HepG2 (cell line): ENCODE data around the gene RGS1. TPM values are rescaled to one million over a fixed set of nuclear protein-coding genes. Genes with fewer than 3 reads are reported as not detected.

ENCODE experiments used
- ATAC-seq: fragments of 200-7000 bp; cut with Tn5 transposase; 3 replicates; pipeline ENCODE4 v1.9.1; 2020; ENCODE audit warnings: mild to moderate bottlenecking, moderate library complexity
- BruUV-seq: library from RNA; stranded (reverse); fragments of 400-500 nt; replicated peaks from 2 replicates; lab custom pipeline; 2021; lab: Mats Ljungman, UMichigan
- CTCF ChIA-PET: fragments of 300-600 bp; formaldehyde crosslinking; extraction: SDS; loops from one replicate; lab custom pipeline; 2021; ENCODE audit warnings: low total read pairs, inconsistent platforms, low intra/inter-chr PET ratio; lab: Yijun Ruan, JAX
- POLR2A ChIA-PET: fragments of 350-600 bp; sonication (Branson Sonifier 250); formaldehyde crosslinking; loops from one replicate; lab custom pipeline; 2020; ENCODE audit warnings: antibody characterized with exemption, inconsistent platforms; lab: Yijun Ruan, JAX
- DNase-seq: peaks from one replicate; pipeline ENCODE4 v3.0.0-alpha.2; 2015; ENCODE audit warnings: low spot score
- FAIRE-seq: peaks from 3 replicates; lab custom pipeline; 2011; peaks lifted over from hg19 to GRCh38; lab: Jason Lieb, UNC
- H2AFZ ChIP-seq: one replicate; pipeline ENCODE4 v1.6.1; 2011; ENCODE audit warnings: low read length, inconsistent platforms
- H3K27ac ChIP-seq: fragments of 300-600 bp; 3 replicates; pipeline ENCODE4 v1.8.0; 2011; ENCODE audit warnings: mixed run types, mild to moderate bottlenecking, mixed read lengths, low read length, inconsistent platforms; ENCODE audit not compliant: insufficient read depth; ENCODE audit errors: extremely low read length
- H3K27me3 ChIP-seq, 2 experiments: fragments of 200-600 bp in 1 of 2; 2 replicates in 1 of 2; 3 replicates in 1 of 2; pipeline versions ENCODE4 v1.6.0 to v1.8.0; 2011; ENCODE audit warnings: low read length in 2 of 2, mild to moderate bottlenecking in 2 of 2, moderate library complexity in 2 of 2, inconsistent platforms in 1 of 2; ENCODE audit not compliant: insufficient read depth in 2 of 2, control insufficient read depth in 1 of 2
- H3K36me3 ChIP-seq, 2 experiments: fragments of 200-600 bp in 1 of 2; replicated peaks in 1 of 2; 2 replicates in 1 of 2; 3 replicates in 1 of 2; pipeline versions ENCODE4 v1.5.1 to v1.8.0; 2011; ENCODE audit warnings: low read length in 2 of 2, inconsistent platforms in 1 of 2; ENCODE audit not compliant: insufficient read depth in 2 of 2, control insufficient read depth in 1 of 2
- H3K4me1 ChIP-seq: 2 replicates; pipeline ENCODE4 v1.5.1; 2012; ENCODE audit warnings: low read length, inconsistent platforms; ENCODE audit not compliant: insufficient read depth
- H3K4me2 ChIP-seq: 2 replicates; pipeline ENCODE4 v1.6.0; 2011; ENCODE audit warnings: low read depth, low read length, inconsistent platforms
- H3K4me3 ChIP-seq, 3 experiments: fragments of 200-600 bp in 1 of 3; sonication (generic), shearing (Covaris generic) in 1 of 3; replicated peaks in 1 of 3; 2 replicates each; pipeline ENCODE4 v1.5.1; 2011 to 2016; ENCODE audit warnings: low read length in 3 of 3, inconsistent platforms in 2 of 3, low read depth in 2 of 3, mild to moderate bottlenecking in 2 of 3, control low read depth in 1 of 3, mixed read lengths in 1 of 3; ENCODE audit not compliant: insufficient read depth in 1 of 3
- H3K79me2 ChIP-seq: one replicate; pipeline ENCODE4 v1.6.1; 2011; ENCODE audit warnings: low read length, inconsistent platforms; ENCODE audit not compliant: insufficient read depth
- H3K9ac ChIP-seq: 2 replicates; pipeline ENCODE4 v1.6.0; 2011; ENCODE audit warnings: mild to moderate bottlenecking, low read depth, low read length, inconsistent platforms; ENCODE audit not compliant: insufficient read depth
- H3K9me3 ChIP-seq: 2 replicates; pipeline ENCODE4 v1.5.1; 2012; ENCODE audit warnings: mild to moderate bottlenecking, low read length
- H4K20me1 ChIP-seq: 2 replicates; pipeline ENCODE4 v1.6.0; 2011; ENCODE audit warnings: inconsistent platforms, mild to moderate bottlenecking, low read length, moderate library complexity; ENCODE audit not compliant: insufficient read depth
- MAFF ChIP-seq: IDR thresholded peaks from 2 replicates; pipeline ENCODE4 v1.6.1; 2011; ENCODE audit warnings: low read depth, low read length, improper control_type of control experiment
- PRPF4 ChIP-seq: fragments of 200-400 bp; formaldehyde crosslinking; IDR thresholded peaks from 2 replicates; pipeline ENCODE4 v1.6.1; 2016; ENCODE audit warnings: low read length, low read depth; ENCODE audit not compliant: poor library complexity, severe bottlenecking
- SSRP1 ChIP-seq: IDR thresholded peaks from 2 replicates; pipeline ENCODE4 v1.6.1; 2016; ENCODE audit warnings: control low read depth
- STAT6 ChIP-seq: sonication (generic); formaldehyde crosslinking; IDR thresholded peaks from 2 replicates; pipeline ENCODE4 v1.4.0; 2020; ENCODE audit warnings: missing genetic modification reagents, mild to moderate bottlenecking, borderline replicate concordance
- ZKSCAN8 ChIP-seq: IDR thresholded peaks from 2 replicates; pipeline ENCODE4 v1.6.1; 2016; ENCODE audit warnings: borderline replicate concordance, missing genetic modification reagents, missing compliant biosample characterization
- ZNF326 ChIP-seq: sonication (generic); formaldehyde crosslinking; IDR thresholded peaks from 2 replicates; pipeline ENCODE4 v1.4.0; 2020; ENCODE audit warnings: missing genetic modification reagents, borderline replicate concordance
- ZNF547 ChIP-seq: sonication (generic); formaldehyde crosslinking; IDR thresholded peaks from 2 replicates; pipeline ENCODE4 v1.5.1; 2020; ENCODE audit warnings: mild to moderate bottlenecking, missing genetic modification reagents
- ZNF724P ChIP-seq: sonication (generic); formaldehyde crosslinking; IDR thresholded peaks from 2 replicates; pipeline ENCODE4 v1.8.0; 2022; ENCODE audit warnings: missing genetic modification reagents, borderline replicate concordance
- ZSCAN25 ChIP-seq: sonication (generic); formaldehyde crosslinking; IDR thresholded peaks from 2 replicates; pipeline ENCODE4 v1.8.0; 2022; ENCODE audit warnings: mild to moderate bottlenecking, missing genetic modification reagents
- WGBS: methylation state at CpG from one replicate; pipeline ENCODE4 v1.1.6; 2017; ENCODE audit warnings: low lambda C conversion rate; 5-methylcytosine and 5-hydroxymethylcytosine counted together
- in situ Hi-C: cut with HindIII; loops from 2 replicates; pipeline ENCODE4 v1.10.0; 2017; ENCODE audit warnings: low pct_unique_long_range_greater_than_20kb; ENCODE audit not compliant: extremely low pct_ligation_motif_present
- intact Hi-C: fragments of 100-400 bp; cut with micrococcal nuclease; formaldehyde crosslinking; loops from one replicate; pipeline ENCODE4 v1.10.0; 2022; ENCODE audit not compliant: unreplicated experiment
- polyA plus RNA-seq, 8 experiments: library from polyadenylated mRNA; depleted of rRNA in 3 of 8; stranded (reverse) in 7 of 8; unstranded in 1 of 8; fragments of >200 nt; fragmentation: Illumina TruSeq in 4 of 8; extraction: Trizol in 4 of 8; gene quantifications; 2 replicates each; pipeline versions ENCODE4 v1.2.1 to v1.2.3, GENCODE V29; 2011 to 2016; ENCODE audit warnings: low read depth in 4 of 8, missing spikeins in 1 of 8, mixed read lengths in 1 of 8; ENCODE audit not compliant: insufficient read depth in 1 of 8
- total RNA-seq, 5 experiments: library from RNA; depleted of rRNA; stranded (reverse); fragments of >200 nt; fragmentation: Illumina TruSeq; extraction: Trizol; gene quantifications; 2 replicates each; pipeline ENCODE4 v1.2.3, GENCODE V29; 2016; ENCODE audit warnings: low read depth in 1 of 5

Gene RGS1
- total and polyA plus RNA-seq, 2 of the 13 experiments (the other 11 are each of a cell fraction or from before 2014, with no cell fraction given) = not detected

- Histone ChIP-seq H3K9me3 (no peaks in the 10 kb centered on the region), H3K9ac (no peak overlapping the region), H3K4me2 (no peak overlapping the region), H3K36me3 (no peaks in the 10 kb centered on the region), H4K20me1 (no peaks in the 10 kb centered on the region), H3K4me3 (no peak overlapping the region), H3K79me2 (no peaks in the 10 kb centered on the region)
- no peak for FAIRE-seq
- no peak for DNase-seq
- no TSS peak for BruUV-seq
- POLR2A ChIA-PET = no interaction called here
- WGBS = 9% methylated on average over 2 of the region's 2 CpGs
- no peak for TF ChIP-seq ZNF547
- no peak for TF ChIP-seq MAFF
- no peak for TF ChIP-seq PRPF4
- no peak for TF ChIP-seq ZNF326
- TF ChIP-seq ZNF724P = no peak
- no peak for TF ChIP-seq ZSCAN25 (CRISPR knock-in tag)
- no peak for TF ChIP-seq ZKSCAN8
- no peak for TF ChIP-seq STAT6 (CRISPR knock-in tag)
- TF ChIP-seq SSRP1 (CRISPR knock-in tag) = no peak
- TF ChIP-seq, all 625 proteins: peak for 0
- H3K27ac ChIP-seq = no peak overlapping the region
- CTCF ChIA-PET = no interaction called here
- peaks cover 5% of the 10 kb centered on the region for H3K4me1 ChIP-seq
- no peak overlapping the region for H2AFZ ChIP-seq
- in situ Hi-C loops (no loop called here), intact Hi-C loops (no loop called here)
- ATAC-seq = no peak
- H3K27me3 ChIP-seq = no peaks in the 10 kb centered on the region
Measured at GRCh38 chr1:192534666-192535065, 40.9 kb upstream of the RGS1 start.
